ENCODE measurements around the gene DHX58.

GRCh38 chr17:42055496-42055895 is 57.0 kb downstream of the DHX58 start:
- TF ChIP-seq CTCF (IDR thresholded peaks at IDR 0.05) (no peak), POLR2A (IDR thresholded peaks at IDR 0.05) (no peak)

Measured in testis (tissue), 2 donors.